Peyer's patch (tissue), 4 donors: Measurements from ENCODE around the gene EGLN3.

Experiments used
- CTCF ChIP-seq, 6 experiments: fragments of 450-650 bp in 4 of 6; fragments of 200-600 bp in 2 of 6; sonication (generic) in 1 of 6; IDR thresholded peaks; one replicate each; pipeline ENCODE4 v1.5.1; 2017 to 2019; ENCODE audit warnings: antibody characterized with exemption in 6 of 6, mild to moderate bottlenecking in 3 of 6, moderate library complexity in 1 of 6
- POLR2A ChIP-seq, 2 donors: fragments of 450-650 bp; IDR thresholded peaks; one replicate each; pipeline ENCODE4 v1.5.1; 2017; ENCODE audit warnings: antibody characterized with exemption in 2 of 2, mild to moderate bottlenecking in 2 of 2, moderate library complexity in 2 of 2

GRCh38 chr14:33908540-33909223 lies 42.2 kb downstream of the EGLN3 start:
- TF ChIP-seq CTCF (IDR thresholded peaks at IDR 0.05) (peak in 3 of 6 experiments; percentile 58 to 65 (median 65)), POLR2A (IDR thresholded peaks at IDR 0.05) (no peak)
